Activated CD4-positive, CD25-positive, alpha-beta regulatory T cell treated with anti-CD3 and anti-CD28 coated beads, Interleukin-2, amount 50 U/mL, for 16 hours (primary cell): Measurements from ENCODE around the gene THAP3.

Source experiments
- DNase-seq: peaks from one replicate; pipeline ENCODE4 v3.0.0-alpha.2; 2020; ENCODE audit warnings: low read depth, low spot score

The THAP3 gene

GRCh38 chr1:6673816-6674398 is 49.2 kb downstream of the THAP3 start:
- DNase-seq: no peak

GRCh38 chr1:6674771-6675170 is 50.1 kb downstream of the THAP3 start:
- no peak for DNase-seq

- DNase-seq: no peak
These were observed 51.3 kb downstream of the THAP3 start for GRCh38 chr1:6675941-6676340.
